Glomerular endothelial cell (primary cell): Measurements from ENCODE around the gene GRIFIN. TPM values are rescaled to one million over a fixed set of nuclear protein-coding genes. Genes with fewer than 3 reads are reported as not detected.
"Not testable (repeated sequence)": the region's sequence is repeated elsewhere in the genome, so short reads cannot be mapped to it uniquely, and the experiment has no call there.

ENCODE experiments used
- DNase-seq: peaks from one replicate; pipeline ENCODE4 v3.0.0-alpha.2; 2011; ENCODE audit warnings: low read depth, low spot score; ENCODE audit errors: extremely low read depth
- total RNA-seq: library from RNA; depleted of rRNA; stranded (reverse); fragments of >200 nt; gene quantifications from 2 replicates; pipeline ENCODE4 v1.2.3, GENCODE V29; 2015

Gene GRIFIN
- total RNA-seq, 1 donor from 2014 or later = not detected

GRCh38 chr7:2461268-2462026, 14.8 kb downstream of the GRIFIN start:
- no peak for DNase-seq

GRCh38 chr7:2460641-2461040, 15.6 kb downstream of the GRIFIN start:
- DNase-seq = no peak

DNA sequence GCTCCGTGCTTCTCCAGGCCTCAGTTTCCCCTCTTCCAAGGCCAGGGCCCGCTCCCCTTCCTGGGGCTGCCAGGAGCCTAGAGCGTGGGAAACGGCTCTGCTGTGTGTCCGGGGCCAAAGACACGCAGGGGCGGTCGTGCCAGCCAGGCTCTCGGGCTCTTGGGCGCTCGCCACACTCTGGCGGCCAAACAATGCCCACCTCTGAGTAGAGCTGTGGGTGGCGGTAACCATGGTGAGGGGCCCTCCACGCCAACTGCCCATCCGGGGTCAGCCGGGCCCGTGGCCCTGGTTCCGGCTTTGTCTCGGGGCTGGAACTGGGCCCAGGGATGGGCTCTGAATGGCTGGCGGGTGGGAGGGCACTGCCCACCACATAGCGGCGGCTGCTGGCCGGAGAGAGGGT, 16.0 kb downstream of the GRIFIN start:
- no peak for DNase-seq

DNA sequence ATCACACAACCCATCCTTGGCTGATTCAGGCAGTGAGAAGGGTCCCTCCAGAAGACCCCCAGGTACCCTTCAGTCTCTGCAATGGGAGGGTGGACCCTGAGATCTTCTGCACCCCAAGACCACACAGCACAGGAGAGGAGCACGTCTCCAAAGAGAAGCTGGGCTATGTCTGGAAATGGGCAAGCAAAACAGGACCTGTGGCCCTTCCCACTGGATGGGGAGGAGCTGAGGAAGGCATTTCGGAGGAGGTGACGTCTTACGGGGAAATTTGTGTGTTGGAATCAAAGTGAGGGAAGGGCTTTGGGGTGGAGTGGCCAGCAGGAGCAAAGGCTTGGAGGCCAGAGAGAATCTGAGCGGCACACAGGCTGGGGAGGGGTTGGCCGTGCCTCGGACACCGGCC, 16.5 kb downstream of the GRIFIN start:
- no peak for DNase-seq

DNA sequence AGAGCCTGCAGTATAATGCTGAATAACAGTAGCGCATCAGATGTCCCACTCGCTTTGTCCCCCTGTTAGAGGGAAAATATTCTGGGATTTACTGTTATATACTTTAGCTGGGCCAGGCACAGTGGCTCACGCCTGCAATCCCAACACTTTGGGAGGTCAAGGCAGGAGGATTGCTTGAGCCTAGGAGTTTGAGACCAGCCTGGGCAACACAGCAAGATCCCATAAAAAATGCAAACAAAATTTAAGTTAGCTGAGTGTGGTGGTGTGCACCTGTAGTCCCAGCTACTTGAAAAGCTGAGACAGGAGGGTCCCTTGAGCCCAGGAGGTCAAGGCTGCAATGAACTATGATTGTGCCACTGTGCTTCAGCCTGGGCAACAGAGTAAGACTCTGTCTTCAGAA, 22.3 kb downstream of the GRIFIN start:
- DNase-seq = not testable (repeated sequence)

- DNase-seq = no peak
These were observed 23.4 kb downstream of the GRIFIN start for GRCh38 chr7:2452643-2453270.

GRCh38 chr7:2452074-2452507, 24.1 kb downstream of the GRIFIN start:
- no peak for DNase-seq

GRCh38 chr7:2451171-2452073, 24.8 kb downstream of the GRIFIN start:
- DNase-seq = peak; percentile 9

- DNase-seq = no peak
These were observed 25.7 kb downstream of the GRIFIN start for GRCh38 chr7:2450198-2451107.

- DNase-seq = no peak
These were observed 29.5 kb downstream of the GRIFIN start for GRCh38 chr7:2446676-2447075.

DNA sequence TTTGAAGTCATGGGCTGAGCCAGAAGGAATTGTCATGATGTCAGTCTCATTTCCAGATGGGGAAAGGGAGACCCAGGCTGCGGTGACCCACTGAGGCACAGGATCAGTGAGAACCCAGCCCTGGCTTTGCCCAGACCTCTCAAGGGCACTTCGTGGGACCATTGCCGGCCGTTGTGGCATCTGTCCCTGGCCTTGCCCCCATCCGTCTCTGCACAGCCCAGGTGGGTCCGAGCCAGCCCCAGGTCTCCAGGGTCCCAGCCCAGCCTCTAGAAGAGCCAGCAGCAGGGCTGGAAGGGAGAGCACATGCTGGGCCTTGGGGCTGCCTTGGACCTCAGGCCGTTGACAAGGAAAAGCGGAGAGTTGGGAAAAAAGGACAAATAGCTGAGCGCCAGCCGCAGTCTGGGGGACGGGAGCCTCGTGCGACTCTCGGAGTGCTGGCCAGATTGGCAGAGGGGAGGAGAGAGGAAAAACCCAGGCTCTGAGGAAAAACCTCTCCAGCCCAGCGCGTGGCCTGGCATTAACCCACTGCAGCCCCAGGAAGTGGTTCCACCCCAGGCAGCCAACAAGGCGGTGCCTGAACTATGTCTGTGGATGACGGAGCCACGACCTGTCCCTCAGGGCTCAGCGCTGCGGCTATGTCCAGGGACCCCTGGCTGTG, 30.2 kb downstream of the GRIFIN start:
- DNase-seq = no peak

DNA sequence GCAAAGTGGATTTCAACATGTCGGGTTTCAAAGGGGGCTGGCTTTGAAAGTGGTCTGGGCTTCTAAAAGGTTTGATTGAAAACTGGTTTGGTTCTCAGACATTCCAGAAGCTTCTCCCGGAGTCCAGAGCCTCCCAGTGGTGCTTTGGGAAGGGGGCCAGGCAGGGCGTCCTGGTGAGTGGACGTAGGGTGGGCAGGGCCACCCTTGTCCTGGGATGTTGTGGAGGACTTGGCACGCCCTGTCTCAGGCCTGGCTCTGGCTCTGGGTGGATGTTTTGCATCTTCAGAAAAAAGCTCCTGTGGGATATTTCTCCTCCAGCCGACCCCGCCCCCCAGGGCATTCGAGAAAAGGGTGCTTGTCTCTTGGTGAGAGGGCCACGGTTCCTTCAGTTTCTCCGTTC, 31.2 kb downstream of the GRIFIN start:
- DNase-seq = no peak

DNA sequence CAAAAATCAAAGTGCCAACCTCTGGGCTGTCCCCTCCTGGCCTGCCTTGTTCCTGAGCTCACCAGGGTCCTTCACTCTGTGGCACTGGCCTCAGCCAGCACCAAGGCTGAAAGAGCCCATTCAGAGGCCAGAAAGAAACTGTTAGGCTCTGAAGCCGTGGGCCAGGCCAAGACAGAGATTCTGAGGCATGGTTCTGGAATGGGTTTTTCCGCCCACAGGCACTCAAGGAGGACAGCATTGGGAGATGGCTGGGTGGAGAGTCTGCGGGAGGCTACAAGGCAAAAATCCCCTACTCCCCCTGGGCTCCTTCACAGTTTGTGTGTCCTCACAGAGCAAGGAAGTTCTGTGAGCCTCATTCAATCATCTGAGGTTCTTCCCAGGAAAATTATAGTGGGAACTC, 31.7 kb downstream of the GRIFIN start:
- DNase-seq = no peak

- no peak for DNase-seq
These were observed 32.7 kb downstream of the GRIFIN start for GRCh38 chr7:2443491-2443890.

DNA sequence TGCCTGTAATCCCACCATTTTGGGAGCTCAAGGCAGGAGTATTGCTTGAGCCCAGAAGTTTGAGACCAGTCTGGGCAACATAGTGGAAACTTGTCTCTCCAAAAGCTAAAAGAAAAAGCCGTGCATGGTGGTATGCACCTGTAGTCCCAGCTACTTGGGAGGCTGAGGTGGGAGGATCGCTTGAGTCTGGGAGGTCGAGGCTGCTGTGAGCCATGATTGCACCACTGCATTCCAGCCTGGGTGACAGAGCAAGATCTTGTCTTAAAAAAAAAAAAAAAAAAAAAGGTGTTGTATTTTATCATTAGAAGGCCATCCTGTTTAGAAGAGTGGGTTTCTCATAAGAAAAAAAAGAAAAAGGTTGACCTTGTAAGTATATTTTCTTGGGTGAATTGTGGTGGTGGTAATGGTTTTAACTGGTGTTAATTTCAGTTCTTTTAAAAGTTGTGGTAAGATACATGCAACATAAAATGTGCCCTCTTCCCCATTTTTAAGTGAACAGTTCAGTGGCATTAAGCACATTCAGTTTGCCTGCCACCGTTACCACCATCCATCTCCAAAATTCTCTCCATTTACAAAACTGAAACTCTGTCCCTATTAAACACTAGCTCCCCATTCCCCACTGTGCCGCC, 34.7 kb downstream of the GRIFIN start:
- no peak for DNase-seq

DNA sequence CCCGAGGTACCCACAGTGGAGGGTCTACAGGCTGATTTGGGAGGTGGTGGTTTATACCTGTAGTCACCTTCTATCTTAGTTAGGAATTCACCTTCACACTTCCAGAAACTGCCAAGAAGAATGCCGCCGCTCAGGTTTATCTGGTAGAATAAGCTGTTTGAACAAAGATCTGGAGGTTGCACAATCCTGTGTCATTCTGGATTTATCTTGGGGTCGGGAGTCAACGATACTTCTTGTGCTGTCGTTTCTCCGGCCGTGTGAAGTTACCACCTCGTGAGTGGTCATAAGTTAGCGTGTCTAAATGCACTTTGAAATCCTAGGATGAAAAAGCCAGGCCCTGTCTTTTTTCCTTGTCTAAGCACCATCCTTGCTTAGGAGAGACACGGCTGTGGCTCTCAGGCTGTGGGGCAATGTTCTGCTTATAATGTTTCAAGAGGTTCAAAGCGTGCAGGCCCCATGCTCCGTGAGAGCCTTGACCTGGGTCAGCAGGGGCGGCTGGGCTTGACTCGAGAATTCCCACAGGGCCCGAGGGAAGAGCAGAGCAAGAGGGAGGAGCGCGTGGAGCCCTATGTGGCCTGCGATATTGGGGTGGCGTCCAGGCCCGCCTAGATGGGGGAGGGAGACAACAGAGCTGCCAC, 35.5 kb downstream of the GRIFIN start:
- no peak for DNase-seq

GRCh38 chr7:2438775-2439174, 37.4 kb downstream of the GRIFIN start:
- DNase-seq = no peak

DNA sequence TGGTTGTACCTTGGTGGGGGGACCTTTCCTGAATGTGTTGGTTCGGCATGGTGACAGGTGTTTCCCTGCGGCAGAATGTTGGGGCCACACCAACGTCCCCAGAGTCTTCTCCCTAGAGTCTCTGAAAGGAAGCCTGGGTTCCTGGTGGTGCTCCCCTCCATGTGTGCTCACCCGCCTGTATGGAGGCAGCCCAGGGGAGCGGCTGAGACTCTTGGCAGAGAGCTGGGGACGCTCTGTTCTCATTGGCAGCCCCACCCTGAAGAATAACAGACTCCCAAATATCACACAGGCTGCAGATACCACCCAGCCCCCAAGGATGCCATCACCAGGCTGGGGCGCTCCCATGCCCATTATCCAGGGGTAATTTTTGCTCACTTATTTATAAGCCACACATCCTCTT, 38.0 kb downstream of the GRIFIN start:
- DNase-seq = no peak
